Retinal pigment epithelial cell (primary cell): ENCODE data around the gene WDR45B.

ENCODE experiments used
- DNase-seq: peaks from one replicate; pipeline ENCODE4 v3.0.0-alpha.2; 2010; ENCODE audit warnings: low read depth
- H3K4me3 ChIP-seq: 2 replicates; pipeline ENCODE4 v1.5.1; 2011; ENCODE audit warnings: mild to moderate bottlenecking, low read length, control low read depth, moderate library complexity
- TF ChIP-seq, protein P1 (sequence below): conservative IDR thresholded peaks from 2 replicates; pipeline ENCODE4 v1.5.1; 2011; ENCODE audit warnings: low read depth, low read length, control low read depth, inconsistent platforms

Gene WDR45B

DNA sequence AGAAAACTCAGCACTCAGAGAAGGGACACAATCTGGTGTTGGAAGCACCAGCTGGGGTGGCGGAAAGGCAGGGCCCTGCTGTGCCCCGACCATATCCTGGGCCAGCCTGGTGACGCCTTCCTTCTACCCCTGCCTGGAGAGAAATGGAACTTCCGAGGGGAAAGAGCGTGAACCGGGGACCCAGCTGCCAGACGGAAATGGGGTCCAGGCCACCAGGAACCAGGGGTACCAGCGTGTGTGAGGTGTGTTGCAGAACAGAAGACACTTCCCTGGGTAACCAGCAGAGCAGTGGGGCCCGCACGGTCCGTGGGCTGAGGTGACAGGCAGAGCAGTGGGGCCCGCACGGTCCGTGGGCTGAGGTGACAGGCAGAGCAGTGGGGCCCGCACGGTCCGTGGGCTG, 43.5 kb upstream of the WDR45B start:
- no peak overlapping the region for H3K4me3 ChIP-seq
- no peak for DNase-seq
- TF ChIP-seq, protein P1, sequence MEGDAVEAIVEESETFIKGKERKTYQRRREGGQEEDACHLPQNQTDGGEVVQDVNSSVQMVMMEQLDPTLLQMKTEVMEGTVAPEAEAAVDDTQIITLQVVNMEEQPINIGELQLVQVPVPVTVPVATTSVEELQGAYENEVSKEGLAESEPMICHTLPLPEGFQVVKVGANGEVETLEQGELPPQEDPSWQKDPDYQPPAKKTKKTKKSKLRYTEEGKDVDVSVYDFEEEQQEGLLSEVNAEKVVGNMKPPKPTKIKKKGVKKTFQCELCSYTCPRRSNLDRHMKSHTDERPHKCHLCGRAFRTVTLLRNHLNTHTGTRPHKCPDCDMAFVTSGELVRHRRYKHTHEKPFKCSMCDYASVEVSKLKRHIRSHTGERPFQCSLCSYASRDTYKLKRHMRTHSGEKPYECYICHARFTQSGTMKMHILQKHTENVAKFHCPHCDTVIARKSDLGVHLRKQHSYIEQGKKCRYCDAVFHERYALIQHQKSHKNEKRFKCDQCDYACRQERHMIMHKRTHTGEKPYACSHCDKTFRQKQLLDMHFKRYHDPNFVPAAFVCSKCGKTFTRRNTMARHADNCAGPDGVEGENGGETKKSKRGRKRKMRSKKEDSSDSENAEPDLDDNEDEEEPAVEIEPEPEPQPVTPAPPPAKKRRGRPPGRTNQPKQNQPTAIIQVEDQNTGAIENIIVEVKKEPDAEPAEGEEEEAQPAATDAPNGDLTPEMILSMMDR, result no peak

GRCh38 chr17:82690786-82691489, 42.7 kb upstream of the WDR45B start:
- TF ChIP-seq, protein P1, result no peak
- DNase-seq, result no peak
- H3K4me3 ChIP-seq, result no peak overlapping the region

DNA sequence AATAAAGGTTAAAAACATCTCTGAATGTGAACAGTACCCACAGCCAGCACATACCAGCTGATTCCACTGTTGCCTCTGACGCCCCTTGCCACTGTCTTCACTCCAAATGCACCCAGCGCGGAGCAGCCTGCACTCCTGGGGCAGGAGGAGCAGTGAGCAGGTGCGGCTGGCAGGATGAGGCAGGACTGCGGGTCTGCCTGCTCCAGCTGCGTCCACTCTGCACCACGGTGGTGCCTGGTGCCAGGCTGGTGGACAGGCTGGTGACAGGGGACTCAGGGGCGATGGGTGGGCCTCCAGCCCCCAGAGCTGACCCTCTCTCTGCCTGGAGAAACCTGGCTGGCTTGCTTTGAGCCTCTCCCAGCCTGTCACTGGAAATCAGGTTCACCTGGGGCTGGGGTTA, 40.8 kb upstream of the WDR45B start:
- TF ChIP-seq, protein P1, result no peak
- no peak for DNase-seq
- H3K4me3 ChIP-seq, result no peak overlapping the region

DNA sequence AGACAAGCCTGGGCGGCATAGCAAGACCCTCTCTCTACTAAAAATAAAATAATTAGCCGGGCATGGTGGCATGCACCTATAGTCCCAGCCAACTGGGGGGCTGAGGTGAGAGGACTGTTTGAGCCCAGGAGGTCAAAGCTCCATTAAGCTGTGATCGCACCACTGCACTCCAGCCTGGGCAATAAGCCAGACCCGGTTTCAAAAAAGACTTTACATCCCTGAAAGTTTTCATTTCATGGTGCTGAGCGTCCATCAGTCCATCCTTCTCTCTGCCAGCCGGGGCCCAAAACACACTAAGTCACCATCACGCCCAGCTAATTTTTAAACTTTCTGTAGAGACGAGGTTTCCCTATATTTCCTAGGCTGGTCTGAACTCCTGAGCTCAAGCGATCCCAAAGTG, 39.6 kb upstream of the WDR45B start:
- no peak for DNase-seq
- H3K4me3 ChIP-seq, result no peak overlapping the region
- TF ChIP-seq, protein P1, result no peak

- DNase-seq, result no peak
- H3K4me3 ChIP-seq, result no peak overlapping the region
These were observed 39.2 kb upstream of the WDR45B start for GRCh38 chr17:82687375-82687861.

GRCh38 chr17:82686366-82687324, 38.4 kb upstream of the WDR45B start:
- TF ChIP-seq, protein P1, result no peak
- no peak for DNase-seq
- no peak overlapping the region for H3K4me3 ChIP-seq

More at GRCh38 chr17:82687375-82687861, 39.2 kb upstream of the WDR45B start:
- TF ChIP-seq, protein P1, result no peak
